Pulmonary artery endothelial cell (primary cell): ENCODE data around the gene MAPK11. TPM values are rescaled to one million over a fixed set of nuclear protein-coding genes. Genes with fewer than 3 reads are reported as not detected.

ENCODE experiments used
- DNase-seq: peaks from one replicate; pipeline ENCODE4 v3.0.0-alpha.2; 2011; ENCODE audit warnings: low read depth, low spot score
- total RNA-seq: library from RNA; depleted of rRNA; stranded (reverse); fragments of >200 nt; gene quantifications from 2 replicates; pipeline ENCODE4 v1.2.3, GENCODE V29; 2014

Gene MAPK11
- total RNA-seq, 1 donor from 2014 or later, result 23.3 TPM

GRCh38 chr22:50261615-50262459 is 8.3 kb downstream of the MAPK11 start, which contains the start of gene MAPK12:
Gene MAPK12 (minus strand): TSS chr22:50261683. CDS start chr22:50261509, 174 bp downstream.
- DNase-seq, result no peak

GRCh38 chr22:50260801-50261614 is 9.2 kb downstream of the MAPK11 start:
- DNase-seq, result no peak

GRCh38 chr22:50260434-50260800 is 9.8 kb downstream of the MAPK11 start:
- no peak for DNase-seq

GRCh38 chr22:50259302-50259701 is 10.9 kb downstream of the MAPK11 start:
- DNase-seq, result no peak

GRCh38 chr22:50258361-50259292 is 11.6 kb downstream of the MAPK11 start:
- no peak for DNase-seq

GRCh38 chr22:50257451-50258360 is 12.5 kb downstream of the MAPK11 start:
- DNase-seq, result no peak

- no peak for DNase-seq
These were observed 13.1 kb downstream of the MAPK11 start for GRCh38 chr22:50257041-50257440.

- no peak for DNase-seq
These were observed 13.8 kb downstream of the MAPK11 start for GRCh38 chr22:50256258-50256862.

GRCh38 chr22:50255607-50256006 is 14.6 kb downstream of the MAPK11 start:
- no peak for DNase-seq

- no peak for DNase-seq
These were observed 15.1 kb downstream of the MAPK11 start for GRCh38 chr22:50255099-50255498.

GRCh38 chr22:50253941-50254340 is 16.2 kb downstream of the MAPK11 start:
- DNase-seq, result no peak

GRCh38 chr22:50253046-50253915 is 16.9 kb downstream of the MAPK11 start:
- no peak for DNase-seq

- DNase-seq, result no peak
These were observed 17.8 kb downstream of the MAPK11 start for GRCh38 chr22:50252082-50253045.

GRCh38 chr22:50251477-50252081 is 18.6 kb downstream of the MAPK11 start:
- DNase-seq, result no peak

GRCh38 chr22:50250555-50251476 is 19.4 kb downstream of the MAPK11 start, which contains the start of gene HDAC10:
Gene HDAC10 (minus strand): TSS chr22:50251265. CDS start chr22:50251032, 233 bp downstream.
- DNase-seq, result no peak

GRCh38 chr22:50250249-50250554 is 20.0 kb downstream of the MAPK11 start:
- DNase-seq, result no peak
